ENCODE results near the gene TMEM127.

- TF ChIP-seq EZH2 (IDR thresholded peaks at IDR 0.05; ENCODE audit: insufficient read depth, poor library complexity, severe bottlenecking) (no peak), EZH2phosphoT487 (IDR thresholded peaks at IDR 0.05; ENCODE audit: insufficient read depth, low read depth) (no peak)
Measured at GRCh38 chr2:96264086-96264485, 1.7 kb downstream of the TMEM127 start.
